Activated B cell treated with CpG ODN at 0.5 μM for 24 hours (primary cell): ENCODE measurements around the gene WDR11. TPM values are rescaled to one million over a fixed set of nuclear protein-coding genes. Genes with fewer than 3 reads are reported as not detected.

Experiments
- ATAC-seq: fragments of 200-7000 bp; cut with Tn5 transposase; one replicate; pipeline ENCODE4 v1.10.0; 2021; ENCODE audit warnings: low read depth, mild to moderate bottlenecking, moderate library complexity
- CTCF ChIA-PET: fragments of 350-600 bp; sonication (Branson Sonifier 250); formaldehyde crosslinking; loops from one replicate; lab custom pipeline; 2021; ENCODE audit warnings: antibody characterized with exemption; lab: Charles Lee
- POLR2A ChIA-PET: fragments of 350-600 bp; sonication (Branson Sonifier 250); formaldehyde crosslinking; loops from one replicate; lab custom pipeline; 2021; ENCODE audit warnings: antibody characterized with exemption; lab: Charles Lee
- DNase-seq: peaks from one replicate; pipeline ENCODE4 v3.0.0; 2022
- H3K27ac Mint-ChIP-seq: one replicate; pipeline ENCODE4 v1.8.0; 2020; ENCODE audit warnings: mixed read lengths
- H3K27me3 Mint-ChIP-seq: one replicate; pipeline ENCODE4 v1.8.0; 2021; ENCODE audit warnings: mixed read lengths
- H3K36me3 Mint-ChIP-seq: one replicate; pipeline ENCODE4 v1.8.0; 2021; ENCODE audit warnings: low read depth, mixed read lengths
- H3K4me1 Mint-ChIP-seq: one replicate; pipeline ENCODE4 v1.8.0; 2021; ENCODE audit warnings: mixed read lengths
- H3K4me3 Mint-ChIP-seq: one replicate; pipeline ENCODE4 v1.8.0; 2020; ENCODE audit warnings: mild to moderate bottlenecking, mixed read lengths
- H3K9me3 Mint-ChIP-seq: one replicate; pipeline ENCODE4 v1.8.0; 2020; ENCODE audit warnings: mixed read lengths
- CTCF ChIP-seq: fragments of 200-600 bp; IDR thresholded peaks from one replicate; pipeline ENCODE4 v1.8.0; 2022; ENCODE audit warnings: antibody characterized with exemption, mild to moderate bottlenecking
- intact Hi-C: fragments of 100-400 bp; cut with micrococcal nuclease; formaldehyde crosslinking; loops from one replicate; pipeline ENCODE4 v1.15.1; 2024
- total RNA-seq: library from RNA; stranded (reverse); gene quantifications from 2 replicates; pipeline ENCODE4 v1.2.3, GENCODE V29; 2022

The WDR11 gene
- total RNA-seq = 121 and 145 TPM in 2 replicates

DNA sequence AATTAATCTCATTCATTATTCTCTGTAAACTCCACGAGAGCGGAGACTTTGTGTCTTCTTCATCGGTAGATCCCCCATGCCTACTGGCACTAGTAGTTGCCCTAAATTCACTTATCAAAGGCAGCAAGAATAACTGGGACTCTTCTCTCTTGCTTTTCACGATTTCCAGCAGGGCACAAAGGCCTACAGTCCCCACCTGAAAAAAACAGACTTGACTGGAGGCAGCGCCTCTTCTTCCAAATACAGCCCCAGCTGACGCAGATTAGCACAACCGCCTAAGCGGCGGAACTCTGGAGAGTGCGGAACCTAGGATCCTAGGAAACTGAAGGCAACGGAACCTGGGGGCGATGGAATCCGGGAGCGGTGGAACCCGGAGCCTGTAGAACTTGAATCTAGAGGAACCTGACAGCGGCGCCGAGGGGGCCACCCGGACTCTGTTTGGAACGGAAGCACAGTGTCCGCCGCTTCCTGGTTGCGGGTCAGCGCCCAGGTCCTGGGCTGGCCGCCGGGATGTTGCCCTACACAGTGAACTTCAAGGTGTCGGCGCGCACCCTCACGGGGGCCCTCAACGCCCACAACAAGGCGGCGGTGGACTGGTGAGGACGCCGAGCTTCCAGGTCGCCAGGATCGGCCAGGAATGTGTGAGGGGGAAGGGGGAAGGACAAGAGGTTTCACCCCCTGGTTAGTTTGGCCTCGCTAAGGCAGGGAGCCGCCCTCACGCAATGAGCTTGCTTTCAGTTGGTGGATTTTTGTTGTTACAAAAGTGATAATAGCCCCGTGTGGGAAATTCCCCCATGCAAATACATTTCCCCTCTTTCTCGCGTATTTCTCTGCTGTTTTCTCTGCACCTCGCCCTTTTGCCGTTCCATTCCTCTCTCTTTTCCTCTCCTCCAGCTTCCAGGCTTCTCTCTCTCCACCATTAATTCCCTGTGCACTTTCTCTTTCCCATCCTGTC is at the start of gene WDR11:
Gene WDR11, plus strand, starts transcription at position 452 of the 955 bp plus-strand sequence. Its CDS starts 59 bp downstream, at position 511.
- Mint-ChIP-seq H3K27ac (peak within 1 kb of the TSS; percentile 98), H3K4me1 (peaks cover 49% of the 10 kb centered on the region)
- POLR2A ChIA-PET = interaction anchor here (0.7 to 2.2 kb wide), 7 partner anchors 24 to 1076 kb away, joined by 3 to 12 read pairs (median 3); partner anchors contain the start of genes ATE1 and MCMBP

DNA sequence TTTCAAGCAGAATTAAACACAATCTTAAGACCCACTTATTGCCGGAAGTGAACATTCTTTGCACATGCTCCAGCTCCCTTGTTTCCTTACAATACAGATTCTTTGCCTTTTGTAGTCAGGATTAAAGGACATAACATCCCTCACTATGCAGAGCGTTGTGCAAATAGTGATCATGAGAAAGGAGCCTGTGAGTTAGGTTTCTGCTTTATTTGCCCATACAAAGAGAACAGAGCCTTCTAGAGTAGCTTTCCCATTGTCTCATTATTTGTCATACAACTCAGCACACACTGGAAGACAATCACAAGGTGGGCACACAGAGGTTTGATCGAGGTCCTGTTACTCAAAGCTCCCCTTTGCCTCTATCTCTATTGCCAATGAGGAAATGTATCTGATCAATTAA is 48.2 kb upstream of the WDR11 start:
- H3K9me3 Mint-ChIP-seq = no peaks in the 10 kb centered on the region
- no peak overlapping the region for H3K27ac Mint-ChIP-seq
- no peak for ATAC-seq
- ChIA-PET CTCF (no interaction called here), POLR2A (no interaction called here)
- DNase-seq = no peak
- no peaks in the 10 kb centered on the region for H3K4me1 Mint-ChIP-seq
- H3K27me3 Mint-ChIP-seq = peaks cover 2% of the 10 kb centered on the region
- H3K4me3 Mint-ChIP-seq = no peak overlapping the region
- TF ChIP-seq CTCF = no peak
- intact Hi-C loops = no loop called here
- no peaks in the 10 kb centered on the region for H3K36me3 Mint-ChIP-seq

More for the DNA sequence above, at the start of gene WDR11:
- intact Hi-C loops = loop anchor here (1.0 to 10.0 kb wide), 4 partner anchors 24 to 1524 kb away; partner anchors contain the start of genes ATE1, NSMCE4A and PLEKHA1
- TF ChIP-seq CTCF = no peak
- Mint-ChIP-seq H3K36me3 (peaks cover 40% of the 10 kb centered on the region), H3K4me3 (peak within 1 kb of the TSS; percentile 99), H3K27me3 (no peaks in the 10 kb centered on the region), H3K9me3 (peaks cover 4% of the 10 kb centered on the region)
- DNase-seq = peak; percentile 75
- peak; percentile 92 for ATAC-seq
- CTCF ChIA-PET = interaction anchor here (1.3 kb wide), 1 partner anchor 25 kb away, joined by 4 read pairs; no protein-coding TSS in a partner anchor

- no peaks in the 10 kb centered on the region for H3K36me3 Mint-ChIP-seq
- H3K27me3 Mint-ChIP-seq = peaks cover 2% of the 10 kb centered on the region
Measured at GRCh38 chr10:120803972-120804371, 47.2 kb upstream of the WDR11 start.

GRCh38 chr10:120805014-120805812 is 45.9 kb upstream of the WDR11 start:
- ATAC-seq (no peak), DNase-seq (no peak)
- Mint-ChIP-seq H3K27me3 (peaks cover 2% of the 10 kb centered on the region), H3K4me1 (no peaks in the 10 kb centered on the region), H3K4me3 (no peak overlapping the region), H3K36me3 (no peaks in the 10 kb centered on the region), H3K27ac (no peak overlapping the region), H3K9me3 (no peaks in the 10 kb centered on the region)
- no peak for TF ChIP-seq CTCF
- ChIA-PET POLR2A (interaction anchor here (0.7 kb wide), 1 partner anchor 46 kb away, joined by 3 read pairs; no protein-coding TSS in a partner anchor), CTCF (no interaction called here)
- intact Hi-C loops = no loop called here

More at GRCh38 chr10:120803972-120804371, 47.2 kb upstream of the WDR11 start:
- no peaks in the 10 kb centered on the region for H3K9me3 Mint-ChIP-seq
- no peak overlapping the region for H3K4me3 Mint-ChIP-seq
- DNase-seq = no peak
- POLR2A ChIA-PET = no interaction called here
- no peak for TF ChIP-seq CTCF
- no peak for ATAC-seq
- H3K27ac Mint-ChIP-seq = no peak overlapping the region
- H3K4me1 Mint-ChIP-seq = no peaks in the 10 kb centered on the region
- CTCF ChIA-PET = no interaction called here
- intact Hi-C loops = no loop called here
